NCI-H2081 treated with DMSO at 0.1 percent for 48 hours (cell line): Measurements from ENCODE around the gene POLE.

Experiments used
- DNase-seq: peaks from one replicate; lab custom pipeline; 2025; lab: John Stamatoyannopoulos, UW

The POLE gene

GRCh38 chr12:132579744-132580143 lies 107.4 kb downstream of the POLE start:
- DNase-seq, result no peak

DNA sequence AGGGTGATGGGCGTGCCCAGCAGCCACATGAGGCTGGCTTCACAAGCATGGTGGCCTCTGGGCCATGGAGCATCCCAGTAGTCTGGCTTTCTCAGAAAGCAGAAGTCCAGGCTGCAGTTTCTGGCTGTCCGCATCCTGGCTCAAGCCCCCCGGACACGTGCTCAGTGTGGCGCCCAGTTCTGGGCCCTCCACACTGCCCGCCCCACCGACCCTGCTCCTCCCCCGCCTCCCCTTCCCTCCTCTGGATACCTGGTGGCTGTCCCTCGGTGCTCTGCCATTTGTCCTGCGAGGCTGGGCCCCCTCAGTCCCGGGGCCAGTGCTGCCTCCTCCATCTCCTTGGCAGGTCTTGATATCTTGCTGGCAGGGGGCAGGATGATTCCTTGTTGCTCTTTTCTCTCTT lies 108.3 kb downstream of the POLE start:
- DNase-seq, result no peak

DNA sequence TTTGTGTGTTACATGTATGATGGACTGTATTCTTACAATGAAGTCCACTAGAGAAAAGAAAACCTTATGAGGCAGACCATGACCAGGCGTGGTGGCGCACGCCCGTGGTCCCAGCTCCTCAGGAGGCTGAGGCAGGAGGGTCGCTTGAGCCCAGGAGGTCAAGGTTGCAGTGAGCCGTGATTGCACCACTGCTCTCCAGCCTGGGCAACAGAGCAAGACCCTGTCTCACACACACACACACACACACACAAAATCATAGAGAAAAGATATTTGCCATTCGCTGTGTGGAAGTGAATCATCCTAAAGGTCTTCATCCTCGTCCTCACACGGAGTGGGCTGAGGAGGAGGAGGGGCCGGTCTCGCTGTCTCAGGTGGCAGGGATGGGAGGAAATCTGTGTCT lies 109.0 kb downstream of the POLE start:
- no peak for DNase-seq

DNA sequence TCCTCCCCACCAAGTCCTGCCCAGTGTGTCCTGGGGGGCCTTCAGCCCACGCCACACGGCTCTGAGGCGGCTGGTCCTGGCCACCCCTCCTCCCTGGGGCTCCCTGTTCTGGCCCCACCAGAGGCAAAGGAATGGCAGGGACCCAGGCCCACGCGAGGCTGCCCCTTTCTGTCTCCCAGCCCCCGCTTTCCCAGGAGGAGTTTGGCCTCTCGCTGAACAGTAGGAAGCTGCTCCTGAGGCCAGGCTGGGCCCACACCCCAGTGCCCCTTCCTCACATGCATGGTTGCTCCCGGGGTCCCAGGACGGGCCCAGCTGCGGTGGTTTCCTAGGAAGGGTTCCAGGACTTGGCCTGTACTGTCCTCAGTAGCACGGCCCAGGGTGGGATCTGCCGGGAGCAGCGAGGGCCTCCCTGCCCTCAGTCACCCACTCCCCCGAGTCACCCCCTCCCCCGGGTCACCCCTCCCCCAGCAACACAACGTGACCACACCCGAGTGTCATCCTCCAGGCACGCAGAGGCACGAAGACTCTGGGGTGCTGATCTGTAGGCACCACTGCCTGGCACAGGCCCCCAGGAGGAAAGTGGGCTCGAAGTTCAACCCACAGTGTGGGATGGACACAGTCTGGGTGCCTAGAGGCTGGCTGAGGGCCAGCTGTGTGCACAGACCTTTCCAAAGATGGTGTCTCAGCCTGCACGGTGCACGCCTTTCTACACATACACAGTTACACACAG lies 109.8 kb downstream of the POLE start:
- no peak for DNase-seq

DNA sequence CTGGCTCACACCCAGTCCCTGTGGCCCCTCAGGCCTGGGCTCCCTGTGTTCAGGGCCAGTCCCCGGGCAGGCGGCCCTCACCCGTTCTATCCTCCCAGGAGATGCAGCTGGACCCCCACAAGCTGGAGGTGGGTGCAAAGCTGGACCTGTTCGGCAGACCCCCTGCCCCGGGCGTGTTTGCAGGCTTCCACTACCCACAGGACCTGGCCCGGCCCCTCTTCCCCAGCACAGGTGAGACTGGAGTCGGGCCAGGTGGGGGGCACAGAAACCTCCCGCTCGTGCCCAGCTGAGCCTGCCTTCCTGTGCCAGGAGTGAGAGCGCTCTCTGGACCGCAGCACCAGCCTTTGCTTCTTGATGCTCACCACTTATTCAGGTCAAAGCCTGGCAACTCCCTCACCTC lies 110.4 kb downstream of the POLE start:
- no peak for DNase-seq

DNA sequence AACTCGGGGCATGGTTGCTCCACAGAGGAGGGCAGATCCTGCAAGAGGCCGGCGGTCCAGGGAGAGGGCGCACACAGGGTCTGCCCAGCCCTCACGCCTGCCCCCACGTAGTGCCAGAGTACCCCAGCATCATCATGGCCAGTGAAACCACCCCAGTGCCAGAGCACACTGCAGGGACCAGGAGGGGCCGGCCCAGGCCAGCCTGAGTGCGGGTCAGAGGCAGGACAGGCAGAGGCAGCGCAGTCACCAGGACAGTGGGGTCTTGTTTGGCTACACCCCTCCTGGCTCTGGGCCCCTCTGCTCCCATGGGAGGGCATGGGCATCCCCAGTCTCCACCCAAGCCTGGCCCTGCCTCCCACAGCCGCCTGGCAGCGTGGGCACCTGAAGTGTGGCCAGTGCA lies 111.5 kb downstream of the POLE start:
- DNase-seq, result no peak

GRCh38 chr12:132574271-132574996 lies 112.7 kb downstream of the POLE start:
- DNase-seq, result no peak
